ENCODE data around the gene AMFR. TPM values are rescaled to one million over a fixed set of nuclear protein-coding genes. Genes with fewer than 3 reads are reported as not detected.

Gene AMFR
- total RNA-seq, 2 donors from 2014 or later, result 87.7 to 130 TPM

DNA sequence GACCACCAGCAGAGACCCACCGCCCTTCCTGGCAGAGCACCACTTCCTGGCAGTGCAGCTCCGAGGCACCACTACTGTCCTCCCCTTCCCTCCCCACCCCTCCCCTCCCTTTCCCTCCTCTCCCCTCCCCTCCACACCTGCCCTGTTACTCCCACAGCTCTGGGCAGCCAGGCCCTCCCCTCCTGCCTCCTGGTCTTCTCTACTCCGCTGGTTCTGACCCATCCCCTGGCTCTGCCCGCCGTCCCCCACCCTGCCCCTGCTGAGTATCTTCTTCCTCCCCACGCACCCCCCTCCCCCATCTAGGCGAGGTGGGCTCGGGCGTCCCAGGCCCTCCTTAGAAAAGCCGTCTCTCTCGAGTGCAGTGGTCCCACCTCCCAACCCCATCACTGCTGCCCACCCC lies 77.7 kb downstream of the AMFR start:
- no peak for DNase-seq
- Histone ChIP-seq H3K4me1 (no peaks in the 10 kb centered on the region), H3K36me3 (replicated peaks in 1 of 2; ENCODE audit: insufficient read depth in 1 of 2, low read depth in 2 of 2) (no peaks in the 10 kb centered on the region), H3K9me3 (no peaks in the 10 kb centered on the region), H3K27me3 (no peaks in the 10 kb centered on the region), H3K4me3 (no peak overlapping the region), H3K27ac (no peak overlapping the region)
- WGBS, 2 donors, result 62 to 66% methylated on average over 10 of the region's 11 CpGs
- TF ChIP-seq CTCF (IDR thresholded peaks at IDR 0.05) (no peak), POLR2A (IDR thresholded peaks at IDR 0.05) (no peak)
- intact Hi-C loops (cut with DNase I), result no loop called here
- ATAC-seq, result no peak

GRCh38 chr16:56347166-56347565 lies 78.2 kb downstream of the AMFR start:
- no peak for DNase-seq
- no peaks in the 10 kb centered on the region for H3K36me3 ChIP-seq (replicated peaks in 1 of 2; ENCODE audit: insufficient read depth in 1 of 2, low read depth in 2 of 2)
- ATAC-seq, result no peak
- H3K27ac ChIP-seq, result no peak overlapping the region
- H3K4me3 ChIP-seq, result no peak overlapping the region
- H3K9me3 ChIP-seq, result no peaks in the 10 kb centered on the region
- intact Hi-C loops (cut with DNase I), result no loop called here
- H3K4me1 ChIP-seq, result no peaks in the 10 kb centered on the region
- WGBS, 2 donors, result 79% methylated on average over 7 of the region's 8 CpGs; no CpG with 5 or more reads in 1 of the 2 donors
- H3K27me3 ChIP-seq, result no peaks in the 10 kb centered on the region
- TF ChIP-seq POLR2A (IDR thresholded peaks at IDR 0.05), result no peak
- no peak for TF ChIP-seq CTCF (IDR thresholded peaks at IDR 0.05)

- no peak for ATAC-seq
- intact Hi-C loops (cut with DNase I), result no loop called here
- no peak for DNase-seq
Observed at GRCh38 chr16:56346131-56346890, 79.0 kb downstream of the AMFR start.

DNA sequence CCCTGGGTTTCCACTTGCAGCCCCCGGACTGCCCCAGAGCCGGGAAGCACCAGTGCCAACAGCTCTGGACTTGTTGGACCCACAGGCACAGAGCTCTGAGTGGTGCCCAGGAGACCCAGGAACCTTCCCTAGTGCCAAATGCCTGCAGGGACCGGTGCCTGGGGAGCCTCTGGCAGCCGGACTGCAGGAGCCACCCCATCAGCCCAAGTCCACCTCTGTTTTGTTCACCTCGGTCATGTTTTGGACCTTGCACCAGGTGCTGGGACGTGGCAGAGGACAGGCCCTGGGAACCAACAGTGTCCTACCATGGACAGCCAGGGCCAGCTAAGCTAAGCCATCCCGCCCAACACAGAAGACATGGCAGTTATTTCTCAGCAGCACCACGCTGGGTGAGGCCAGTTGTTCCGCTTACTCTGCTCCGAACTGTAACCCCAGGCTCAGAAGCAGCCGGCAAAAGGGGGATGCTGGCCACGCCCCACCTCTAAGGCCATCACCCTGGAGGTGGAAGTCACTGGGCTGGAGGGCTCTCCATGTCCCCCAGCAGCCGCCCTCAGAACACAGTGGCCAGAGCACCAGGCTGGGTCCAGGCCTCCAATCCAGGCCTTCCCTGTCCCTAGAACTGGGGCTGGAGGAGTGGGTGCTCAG lies 79.8 kb downstream of the AMFR start:
- no peak for ATAC-seq
- intact Hi-C loops (cut with DNase I), result no loop called here
- WGBS, 2 donors, result 72 to 90% methylated on average over 6 to 11 of the region's 13 CpGs

More at GRCh38 chr16:56346131-56346890, 79.0 kb downstream of the AMFR start:
- Histone ChIP-seq H3K4me3 (no peak overlapping the region), H3K27ac (no peak overlapping the region), H3K36me3 (replicated peaks in 1 of 2; ENCODE audit: insufficient read depth in 1 of 2, low read depth in 2 of 2) (no peaks in the 10 kb centered on the region), H3K9me3 (no peaks in the 10 kb centered on the region), H3K27me3 (no peaks in the 10 kb centered on the region), H3K4me1 (no peaks in the 10 kb centered on the region)
- TF ChIP-seq POLR2A (IDR thresholded peaks at IDR 0.05) (no peak), CTCF (IDR thresholded peaks at IDR 0.05) (no peak)
- 84 to 88% methylated on average over 9 to 15 of the region's 15 CpGs for WGBS, 2 donors

More for the DNA sequence above, 79.8 kb downstream of the AMFR start:
- no peak overlapping the region for H3K4me3 ChIP-seq
- H3K27me3 ChIP-seq, result no peaks in the 10 kb centered on the region
- TF ChIP-seq POLR2A (IDR thresholded peaks at IDR 0.05) (no peak), CTCF (IDR thresholded peaks at IDR 0.05) (no peak)
- DNase-seq, result no peak
- H3K36me3 ChIP-seq (replicated peaks in 1 of 2; ENCODE audit: insufficient read depth in 1 of 2, low read depth in 2 of 2), result no peaks in the 10 kb centered on the region
- H3K4me1 ChIP-seq, result no peaks in the 10 kb centered on the region
- no peak overlapping the region for H3K27ac ChIP-seq
- H3K9me3 ChIP-seq, result no peaks in the 10 kb centered on the region
